H9 (cell line): ENCODE data around the gene MANSC4. TPM values are rescaled to one million over a fixed set of nuclear protein-coding genes. Genes with fewer than 3 reads are reported as not detected.

ENCODE experiments used
- DNase-seq: peaks from one replicate; pipeline ENCODE4 v3.0.0-alpha.2; 2017
- H2AFZ ChIP-seq: one replicate; pipeline ENCODE4 v1.6.1; 2013; ENCODE audit warnings: mild to moderate bottlenecking, low read length, control low read depth, moderate library complexity
- H2AK5ac ChIP-seq: 2 replicates; pipeline ENCODE4 v1.6.1; 2013; ENCODE audit warnings: low read length, control low read depth, mixed read lengths; ENCODE audit not compliant: insufficient read length
- H2BK120ac ChIP-seq: one replicate; pipeline ENCODE4 v1.6.1; 2013; ENCODE audit warnings: low read depth, mild to moderate bottlenecking, low read length, control low read depth, inconsistent platforms; ENCODE audit not compliant: poor library complexity, severe bottlenecking
- H2BK12ac ChIP-seq: 2 replicates; pipeline ENCODE4 v1.6.1; 2013; ENCODE audit warnings: low read length, control low read depth, mixed read lengths, low read depth; ENCODE audit not compliant: insufficient read length
- H2BK15ac ChIP-seq: 2 replicates; pipeline ENCODE4 v1.6.1; 2013; ENCODE audit warnings: low read depth, low read length, control low read depth
- H2BK20ac ChIP-seq: one replicate; pipeline ENCODE4 v1.6.1; 2013; ENCODE audit warnings: low read depth, mild to moderate bottlenecking, low read length, control low read depth, inconsistent platforms; ENCODE audit not compliant: poor library complexity, severe bottlenecking
- H2BK5ac ChIP-seq: 2 replicates; pipeline ENCODE4 v1.6.1; 2013; ENCODE audit warnings: low read length, control low read depth, mixed read lengths; ENCODE audit not compliant: insufficient read length
- H3K14ac ChIP-seq: 2 replicates; pipeline ENCODE4 v1.6.1; 2013; ENCODE audit warnings: low read length, control low read depth; ENCODE audit not compliant: insufficient read depth
- H3K18ac ChIP-seq: 2 replicates; pipeline ENCODE4 v1.6.1; 2013; ENCODE audit warnings: low read depth, mild to moderate bottlenecking, mixed read lengths, low read length, control low read depth; ENCODE audit not compliant: insufficient read length
- H3K23ac ChIP-seq: 2 replicates; pipeline ENCODE4 v1.6.1; 2013; ENCODE audit warnings: low read length, control low read depth, mixed read lengths, low read depth; ENCODE audit not compliant: insufficient read length
- H3K23me2 ChIP-seq: 2 replicates; pipeline ENCODE4 v1.6.1; 2013; ENCODE audit warnings: low read depth, mild to moderate bottlenecking, mixed read lengths, low read length, control low read depth; ENCODE audit not compliant: insufficient read length, poor library complexity, severe bottlenecking
- H3K27ac ChIP-seq: 2 replicates; pipeline ENCODE4 v1.5.1; 2013; ENCODE audit warnings: low read length, control low read depth, mixed read lengths, low read depth; ENCODE audit not compliant: insufficient read length
- H3K27me3 ChIP-seq: 2 replicates; pipeline ENCODE4 v1.6.1; 2013; ENCODE audit warnings: low read length, control low read depth, inconsistent platforms; ENCODE audit not compliant: insufficient read depth
- H3K4ac ChIP-seq: 2 replicates; pipeline ENCODE4 v1.6.1; 2013; ENCODE audit warnings: low read depth, mild to moderate bottlenecking, control low read depth, inconsistent platforms, low read length, moderate library complexity
- H3K4me1 ChIP-seq: 2 replicates; pipeline ENCODE4 v1.6.1; 2013; ENCODE audit warnings: low read length, control low read depth, inconsistent platforms; ENCODE audit not compliant: insufficient read depth
- H3K4me2 ChIP-seq: 2 replicates; pipeline ENCODE4 v1.6.1; 2013; ENCODE audit warnings: low read length, control low read depth, mixed read lengths; ENCODE audit not compliant: insufficient read length, insufficient read depth
- H3K56ac ChIP-seq: 2 replicates; pipeline ENCODE4 v1.6.1; 2013; ENCODE audit warnings: low read depth, mild to moderate bottlenecking, mixed read lengths, low read length, control low read depth; ENCODE audit not compliant: insufficient read length
- H3K79me1 ChIP-seq: 2 replicates; pipeline ENCODE4 v1.6.1; 2013; ENCODE audit warnings: low read depth, mild to moderate bottlenecking, moderate library complexity, low read length, control low read depth, inconsistent platforms; ENCODE audit not compliant: insufficient read depth, poor library complexity, severe bottlenecking
- H3K79me2 ChIP-seq: 2 replicates; pipeline ENCODE4 v1.6.1; 2013; ENCODE audit warnings: low read length, control low read depth, inconsistent platforms; ENCODE audit not compliant: insufficient read depth
- H3K9ac ChIP-seq: 2 replicates; pipeline ENCODE4 v1.6.1; 2013; ENCODE audit warnings: low read length, control low read depth, mixed read lengths; ENCODE audit not compliant: insufficient read length; ENCODE audit errors: extremely low read depth
- H3K9me3 ChIP-seq: one replicate; pipeline ENCODE4 v1.6.1; 2013; ENCODE audit warnings: low read depth, low read length, inconsistent platforms; ENCODE audit not compliant: control insufficient read depth
- H3T11ph ChIP-seq: one replicate; pipeline ENCODE4 v1.6.1; 2013; ENCODE audit warnings: mild to moderate bottlenecking, low read length, control low read depth, inconsistent platforms
- H4K20me1 ChIP-seq: one replicate; pipeline ENCODE4 v1.6.1; 2013; ENCODE audit not compliant: control insufficient read depth, insufficient read length, insufficient read depth
- H4K5ac ChIP-seq: 2 replicates; pipeline ENCODE4 v1.6.1; 2013; ENCODE audit warnings: low read depth, mild to moderate bottlenecking, mixed read lengths, low read length, control low read depth; ENCODE audit not compliant: insufficient read length
- H4K8ac ChIP-seq: replicated peaks from 2 replicates; pipeline ENCODE4 v1.6.1; 2013; ENCODE audit warnings: low read length, control low read depth, mixed read lengths, low read depth; ENCODE audit not compliant: insufficient read length
- H4K91ac ChIP-seq: 2 replicates; pipeline ENCODE4 v1.6.1; 2013; ENCODE audit warnings: low read depth, mild to moderate bottlenecking, moderate library complexity, mixed read lengths, low read length, control low read depth; ENCODE audit not compliant: insufficient read length
- H3K27ac Mint-ChIP-seq, 3 experiments: 2 replicates in 2 of 3; 3 replicates in 1 of 3; pipeline ENCODE4 v1.8.0; 2020 to 2021; ENCODE audit warnings: mixed read lengths in 3 of 3, mild to moderate bottlenecking in 1 of 3, moderate library complexity in 1 of 3
- H3K27me3 Mint-ChIP-seq: 2 replicates; pipeline ENCODE4 v1.8.0; 2021; ENCODE audit warnings: low read depth, mild to moderate bottlenecking, moderate library complexity, mixed read lengths
- H3K36me3 Mint-ChIP-seq, 3 experiments: 2 replicates in 2 of 3; 3 replicates in 1 of 3; pipeline ENCODE4 v1.8.0; 2020 to 2021; ENCODE audit warnings: low read depth in 3 of 3, mixed read lengths in 3 of 3; ENCODE audit not compliant: insufficient read depth in 1 of 3
- H3K4me1 Mint-ChIP-seq, 2 experiments: 2 replicates each; pipeline ENCODE4 v1.8.0; 2020; ENCODE audit warnings: mixed read lengths in 2 of 2
- H3K4me3 Mint-ChIP-seq, 2 experiments: 2 replicates in 1 of 2; 3 replicates in 1 of 2; pipeline ENCODE4 v1.8.0; 2020 to 2021; ENCODE audit warnings: mild to moderate bottlenecking in 2 of 2, mixed read lengths in 2 of 2, moderate library complexity in 1 of 2
- H3K9me3 Mint-ChIP-seq, 2 experiments: 2 replicates in 1 of 2; 3 replicates in 1 of 2; pipeline ENCODE4 v1.8.0; 2020; ENCODE audit warnings: mild to moderate bottlenecking in 2 of 2, mixed read lengths in 2 of 2, moderate library complexity in 1 of 2
- WGBS: extraction: QIAGEN DNeasy Blood & Tissue Kit; methylation state at CpG from one replicate; pipeline ENCODE4 v1.1.7; 2013; ENCODE audit warnings: missing lambda C conversion rate, low lambda C conversion rate, mixed read lengths; ENCODE audit not compliant: insufficient read length; ENCODE audit errors: extremely low coverage; 5-methylcytosine and 5-hydroxymethylcytosine counted together
- total RNA-seq: library from RNA; stranded (reverse); gene quantifications from 2 replicates; pipeline ENCODE4 v1.2.1, GENCODE V29; 2021
- TF ChIP-seq, protein P1 (sequence below): fragments of 200-600 bp; sonication (generic); conservative IDR thresholded peaks from 3 replicates; pipeline ENCODE4 v1.8.0; 2021; ENCODE audit warnings: antibody characterized with exemption, mild to moderate bottlenecking

The MANSC4 gene
- total RNA-seq, 1 experiment from 2014 or later = not detected

DNA sequence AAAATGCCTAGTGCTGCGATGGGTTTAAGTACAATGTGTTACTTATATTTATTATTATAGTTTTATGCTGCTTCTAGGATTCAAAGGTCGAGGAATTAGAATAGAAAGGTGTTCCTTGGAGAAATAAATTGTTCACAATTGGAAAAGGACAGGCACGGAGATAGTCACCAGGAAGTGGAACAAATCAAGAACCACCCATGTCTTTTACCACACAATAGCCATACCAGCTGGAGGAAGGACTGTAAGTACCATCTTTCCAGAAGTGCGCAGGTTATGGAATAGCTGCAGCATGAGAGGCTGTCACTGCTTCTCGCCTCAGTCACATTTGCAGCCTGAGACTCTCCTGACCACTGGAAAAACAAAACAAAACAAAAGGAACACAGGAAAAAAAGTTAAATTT is 40.5 kb upstream of the MANSC4 start:
- H2BK5ac ChIP-seq = no peak overlapping the region
- H3K79me2 ChIP-seq = no peaks in the 10 kb centered on the region
- no peak overlapping the region for H3K18ac ChIP-seq
- no peak overlapping the region for H3K27ac ChIP-seq
- H3K79me1 ChIP-seq = no peaks in the 10 kb centered on the region
- no peak overlapping the region for H3K23ac ChIP-seq
- H2BK20ac ChIP-seq = no peak overlapping the region
- H3K36me3 Mint-ChIP-seq = peaks cover 0 to 11% (median 0%) of the 10 kb centered on the region in 3 experiments; a peak in 1 of 7 replicates
- no peak for DNase-seq
- TF ChIP-seq, protein P1, sequence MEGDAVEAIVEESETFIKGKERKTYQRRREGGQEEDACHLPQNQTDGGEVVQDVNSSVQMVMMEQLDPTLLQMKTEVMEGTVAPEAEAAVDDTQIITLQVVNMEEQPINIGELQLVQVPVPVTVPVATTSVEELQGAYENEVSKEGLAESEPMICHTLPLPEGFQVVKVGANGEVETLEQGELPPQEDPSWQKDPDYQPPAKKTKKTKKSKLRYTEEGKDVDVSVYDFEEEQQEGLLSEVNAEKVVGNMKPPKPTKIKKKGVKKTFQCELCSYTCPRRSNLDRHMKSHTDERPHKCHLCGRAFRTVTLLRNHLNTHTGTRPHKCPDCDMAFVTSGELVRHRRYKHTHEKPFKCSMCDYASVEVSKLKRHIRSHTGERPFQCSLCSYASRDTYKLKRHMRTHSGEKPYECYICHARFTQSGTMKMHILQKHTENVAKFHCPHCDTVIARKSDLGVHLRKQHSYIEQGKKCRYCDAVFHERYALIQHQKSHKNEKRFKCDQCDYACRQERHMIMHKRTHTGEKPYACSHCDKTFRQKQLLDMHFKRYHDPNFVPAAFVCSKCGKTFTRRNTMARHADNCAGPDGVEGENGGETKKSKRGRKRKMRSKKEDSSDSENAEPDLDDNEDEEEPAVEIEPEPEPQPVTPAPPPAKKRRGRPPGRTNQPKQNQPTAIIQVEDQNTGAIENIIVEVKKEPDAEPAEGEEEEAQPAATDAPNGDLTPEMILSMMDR = no peak
- no peak overlapping the region for H3K4me3 Mint-ChIP-seq
- no peak overlapping the region for H2AK5ac ChIP-seq
- no peaks in the 10 kb centered on the region for H4K20me1 ChIP-seq
- H3K27ac Mint-ChIP-seq = no peak overlapping the region
- no peaks in the 10 kb centered on the region for H3K9me3 ChIP-seq
- no peak overlapping the region for H4K91ac ChIP-seq
- no peak overlapping the region for H2BK15ac ChIP-seq
- H2AFZ ChIP-seq = no peak overlapping the region
- H3K9me3 Mint-ChIP-seq = peaks cover 0 to 4% of the 10 kb centered on the region in 2 experiments; a peak in 3 of 5 replicates
- H3K4me2 ChIP-seq = no peak overlapping the region
- no peak overlapping the region for H2BK120ac ChIP-seq
- H3T11ph ChIP-seq = no peak overlapping the region
- no peak overlapping the region for H3K14ac ChIP-seq
- H4K8ac ChIP-seq = no peak overlapping the region
- no CpG with 5 or more reads among the region's 5 CpGs for WGBS
- H3K9ac ChIP-seq = no peak overlapping the region
- H3K56ac ChIP-seq = no peak overlapping the region
- H3K4ac ChIP-seq = no peak overlapping the region
- H3K4me1 ChIP-seq = no peaks in the 10 kb centered on the region
- H3K23me2 ChIP-seq = no peaks in the 10 kb centered on the region
- H4K5ac ChIP-seq = no peak overlapping the region
- H2BK12ac ChIP-seq = no peak overlapping the region
- 0 out of 4 replicates have a peak, but pooled peaks cover 0 to 6% of the 10 kb centered on the region in 2 experiments for H3K4me1 Mint-ChIP-seq
- no peaks in the 10 kb centered on the region for H3K27me3 ChIP-seq
- no peaks in the 10 kb centered on the region for H3K27me3 Mint-ChIP-seq
